GM12872 (cell line): ENCODE measurements around the gene KRAS.

Experiments
- CTCF ChIP-seq: IDR thresholded peaks from 3 replicates; pipeline ENCODE4 v1.5.1; 2011; ENCODE audit warnings: low read depth, mild to moderate bottlenecking, low read length, moderate library complexity; ENCODE audit not compliant: insufficient read depth

Gene KRAS

DNA sequence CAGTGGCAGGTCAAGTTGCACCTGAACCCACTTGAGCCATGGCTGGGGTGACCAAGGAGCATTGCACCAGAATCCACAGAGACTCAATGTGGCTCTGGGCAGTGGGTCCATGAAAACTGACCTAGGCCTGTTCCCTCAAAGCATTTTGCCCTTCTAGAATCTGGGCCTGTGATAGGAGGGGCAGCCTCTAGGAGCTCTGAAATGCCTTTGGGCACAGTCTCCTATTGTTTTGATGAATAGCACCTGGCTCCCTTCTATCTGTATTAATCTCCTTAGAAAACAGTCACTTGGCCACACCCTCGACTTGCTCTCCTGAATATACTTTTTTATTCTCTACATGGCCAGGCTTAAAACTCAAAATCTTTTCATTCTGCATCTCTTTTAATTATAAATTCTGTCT is 14.1 kb upstream of the KRAS start:
- TF ChIP-seq CTCF = no peak

- no peak for TF ChIP-seq CTCF
Measured at GRCh38 chr12:25264114-25264513, 13.4 kb upstream of the KRAS start.

- TF ChIP-seq CTCF = no peak
Measured at GRCh38 chr12:25263594-25263993, 12.9 kb upstream of the KRAS start.

DNA sequence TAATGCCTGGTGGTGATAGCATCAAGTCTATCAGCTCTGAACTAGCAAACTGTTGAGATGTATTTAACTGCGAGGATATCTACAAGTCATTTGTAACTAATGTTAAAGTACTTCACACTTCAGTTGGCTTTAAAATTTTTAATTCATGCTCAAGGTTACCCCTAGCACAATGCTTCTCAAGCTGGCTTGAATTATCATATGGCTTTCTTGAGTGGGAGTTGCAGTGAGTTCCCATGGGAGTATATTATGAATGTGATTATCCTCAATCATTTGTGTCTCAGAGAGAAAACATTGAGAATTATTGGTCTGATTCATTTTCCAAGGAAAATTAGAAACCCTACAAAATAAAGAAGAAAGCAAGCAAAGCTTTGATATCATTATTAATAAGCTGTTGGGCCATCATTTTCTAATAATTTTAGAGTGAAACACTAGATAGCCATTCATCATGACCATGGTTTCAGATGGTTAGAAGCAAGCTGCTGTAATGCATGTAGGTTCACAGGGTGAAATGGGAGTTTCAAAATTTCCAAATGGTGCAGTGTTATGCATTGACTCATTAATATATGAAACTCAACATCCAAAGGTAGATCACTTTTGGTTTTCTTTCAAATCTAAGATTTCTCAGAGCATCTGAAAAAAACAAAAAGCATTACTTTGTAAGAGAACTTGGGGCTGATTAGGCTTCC is 11.8 kb upstream of the KRAS start:
- no peak for TF ChIP-seq CTCF

DNA sequence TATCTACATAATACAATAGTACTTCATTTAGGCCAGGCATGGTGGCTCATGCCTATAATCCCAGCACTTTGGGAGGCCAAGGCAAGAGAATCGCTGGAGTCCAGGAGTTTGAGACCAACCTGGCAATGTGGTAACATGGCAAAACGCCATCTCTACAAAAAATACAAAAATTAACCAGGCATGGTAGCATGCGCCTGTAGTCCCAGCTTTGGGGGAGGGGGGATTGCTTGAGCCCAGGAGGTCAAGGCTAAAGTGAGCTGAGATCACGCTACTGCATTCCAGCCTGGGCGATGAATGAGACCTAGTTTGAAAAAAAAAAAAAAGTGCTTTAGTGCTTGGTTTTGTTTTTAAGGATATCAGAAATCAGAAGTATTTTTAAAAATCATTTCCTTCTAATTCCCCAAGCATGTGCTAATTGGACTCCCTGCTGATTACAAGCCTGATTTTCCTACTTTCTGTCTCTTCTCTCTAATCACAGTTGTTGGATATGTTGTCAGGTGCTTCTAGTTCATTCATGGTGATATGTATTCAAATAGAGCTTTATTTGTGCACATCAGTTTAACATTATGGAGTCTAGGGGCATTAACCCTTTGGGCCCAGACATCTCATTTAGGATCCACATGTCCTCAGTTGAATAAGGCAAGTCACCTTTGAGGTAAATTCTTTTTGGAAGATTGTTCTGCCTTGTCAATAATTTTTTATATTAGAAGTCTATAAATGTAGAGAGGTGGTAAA is 7.0 kb upstream of the KRAS start:
- no peak for TF ChIP-seq CTCF

GRCh38 chr12:25256826-25257225 is 6.1 kb upstream of the KRAS start:
- no peak for TF ChIP-seq CTCF

DNA sequence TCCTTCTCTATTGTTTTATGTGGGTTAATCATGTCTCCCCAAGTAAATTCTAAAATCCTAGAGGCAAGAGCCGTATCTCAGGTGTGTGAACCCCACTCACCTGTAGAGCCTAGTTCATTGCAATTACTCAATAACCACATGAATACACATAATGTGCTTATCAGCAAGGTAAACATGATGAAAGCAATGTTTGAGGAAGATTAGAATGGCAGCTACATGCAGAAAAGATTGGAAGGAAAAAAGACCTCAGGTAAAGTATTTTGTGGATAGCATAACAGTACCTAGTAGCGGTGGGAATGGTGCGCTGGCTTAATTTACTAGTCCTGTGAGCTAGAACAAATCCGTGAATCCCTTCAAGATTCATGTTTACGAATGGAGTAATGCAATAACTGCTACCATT is 5.3 kb upstream of the KRAS start:
- TF ChIP-seq CTCF = no peak
